DLD1 (cell line): ENCODE results near the gene PPP6R3.
"Not testable (repeated sequence)": the region's sequence is repeated elsewhere in the genome, so short reads cannot be mapped to it uniquely, and the experiment has no call there.

Experiments
- in situ Hi-C: cut with HindIII; loops from 2 replicates; pipeline ENCODE4 v1.10.0; 2017; ENCODE audit warnings: low sequenced_read_pairs

The PPP6R3 gene

GRCh38 chr11:68584991-68585524 lies 124.5 kb downstream of the PPP6R3 start:
- in situ Hi-C loops = loop anchor here (5.0 kb wide), 1 partner anchor 62 kb away; no protein-coding TSS in a partner anchor

- in situ Hi-C loops = no loop called here
These were observed 129.1 kb downstream of the PPP6R3 start for GRCh38 chr11:68589547-68590216.

DNA sequence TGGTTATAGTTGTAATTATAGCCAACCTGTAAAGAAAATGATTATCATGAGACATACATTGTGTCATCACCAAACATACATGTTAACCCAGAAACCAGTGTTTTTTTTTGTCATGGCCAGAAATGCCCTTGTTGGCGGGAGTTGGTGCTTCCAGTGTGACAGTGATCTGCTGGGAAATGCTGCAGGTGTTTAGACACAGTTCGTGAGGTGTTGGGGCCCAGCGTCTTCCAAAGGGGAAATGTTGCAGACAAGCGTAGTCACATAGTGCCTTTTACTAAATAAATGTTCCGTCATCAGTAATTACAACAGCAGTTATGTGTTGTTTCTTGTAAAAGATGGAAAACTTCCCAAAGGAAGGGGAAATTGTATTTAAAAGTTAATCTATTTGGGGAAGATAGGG lies 131.2 kb downstream of the PPP6R3 start:
- in situ Hi-C loops = no loop called here

DNA sequence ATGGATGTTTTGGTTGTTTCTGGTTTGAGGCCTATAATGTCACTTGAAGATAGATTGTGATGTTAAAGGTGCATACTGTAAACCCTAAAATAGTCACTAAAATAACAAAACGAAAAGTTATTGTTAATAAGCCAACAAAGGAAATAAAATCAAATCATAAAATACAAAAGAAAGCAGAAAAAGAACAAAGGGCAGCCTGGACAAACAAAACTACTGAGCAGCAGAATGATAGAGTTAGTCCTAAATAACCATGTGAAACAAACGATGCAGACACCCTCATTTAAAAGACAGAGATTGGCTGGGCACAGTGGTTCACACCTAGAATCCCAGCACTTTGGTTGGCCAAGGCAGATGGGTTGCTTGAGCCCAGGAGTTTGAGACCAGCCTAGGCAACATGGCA lies 132.9 kb downstream of the PPP6R3 start:
- in situ Hi-C loops = no loop called here

GRCh38 chr11:68594123-68594522 lies 133.6 kb downstream of the PPP6R3 start:
- in situ Hi-C loops = no loop called here

- in situ Hi-C loops = no loop called here
These were observed 135.7 kb downstream of the PPP6R3 start for GRCh38 chr11:68596231-68596630.

DNA sequence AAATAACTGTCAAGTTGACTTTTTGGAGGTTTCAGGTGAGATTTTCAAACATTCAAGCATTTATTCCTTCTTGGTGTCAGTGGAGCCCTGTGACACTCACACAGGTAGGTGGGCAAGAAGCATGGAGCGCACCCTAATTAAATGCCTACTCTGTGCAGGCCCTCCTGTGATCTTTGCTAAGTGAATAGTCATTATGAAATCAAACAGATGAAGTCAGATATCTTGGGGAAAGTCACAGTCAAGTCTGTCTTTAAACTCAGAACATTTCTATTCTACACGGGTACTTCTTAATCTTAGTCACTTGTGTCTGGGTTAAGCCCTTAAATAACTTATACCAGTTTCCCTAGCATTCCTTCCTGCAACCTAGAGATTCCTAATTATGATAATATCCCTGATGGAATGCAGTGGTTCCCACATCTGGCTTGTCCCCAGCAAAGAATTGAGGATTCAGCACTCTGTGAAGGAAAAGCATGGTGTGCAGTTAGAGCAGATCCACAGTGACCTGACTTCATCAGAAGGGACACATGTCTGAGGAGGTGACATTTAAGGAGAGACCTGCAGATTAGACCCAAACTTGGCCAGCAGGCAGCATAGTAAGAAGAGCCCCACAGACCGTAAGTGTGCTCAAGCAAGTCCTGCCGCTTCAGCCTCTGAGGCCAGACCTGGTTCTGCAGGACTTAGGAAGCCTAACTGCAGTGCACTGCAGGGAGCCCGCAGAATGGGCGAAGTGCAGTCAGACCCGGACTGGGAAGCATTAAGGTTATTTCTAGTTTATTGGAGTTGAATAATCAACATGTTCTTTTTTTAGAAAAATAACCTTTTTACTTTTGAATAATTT lies 138.5 kb downstream of the PPP6R3 start:
- in situ Hi-C loops = no loop called here

GRCh38 chr11:68601147-68601546 lies 140.6 kb downstream of the PPP6R3 start:
- in situ Hi-C loops = no loop called here

GRCh38 chr11:68609761-68610160 lies 149.2 kb downstream of the PPP6R3 start:
- in situ Hi-C loops = no loop called here

DNA sequence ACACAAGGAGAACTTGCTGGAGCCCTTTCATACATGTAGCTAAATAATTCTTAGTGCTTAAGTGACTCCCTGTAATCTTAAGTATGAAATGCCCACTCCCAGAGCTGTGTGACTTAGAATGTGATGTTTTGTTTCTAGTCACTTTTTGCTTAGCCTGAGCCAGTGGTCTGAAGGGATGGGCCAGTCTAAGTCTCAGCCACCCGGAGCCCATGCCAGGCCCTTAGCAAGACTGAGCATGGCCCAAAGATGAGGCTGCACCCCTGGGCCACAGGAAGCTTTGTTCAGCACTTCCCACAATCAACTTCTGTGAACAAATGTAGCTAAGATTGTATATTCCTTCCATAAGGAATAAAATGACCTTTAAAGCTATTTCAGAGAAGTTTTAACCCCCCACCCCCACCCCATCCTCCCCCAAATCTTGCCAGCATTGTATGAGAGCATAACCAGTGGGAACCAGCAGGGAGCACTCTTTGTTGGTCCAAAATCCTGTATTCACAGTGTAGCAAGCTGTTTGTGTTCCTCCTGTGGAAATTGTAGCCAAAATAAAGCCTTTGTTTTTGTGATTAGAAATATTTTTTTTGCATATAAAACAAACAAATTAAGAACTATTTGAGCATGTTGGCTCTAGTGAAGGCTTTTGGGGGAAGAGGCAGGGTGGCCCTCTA lies 150.0 kb downstream of the PPP6R3 start:
- in situ Hi-C loops = no loop called here

- in situ Hi-C loops = no loop called here
These were observed 155.1 kb downstream of the PPP6R3 start for GRCh38 chr11:68615657-68616056.

GRCh38 chr11:68617925-68618809 lies 157.6 kb downstream of the PPP6R3 start:
- in situ Hi-C loops = no loop called here

- in situ Hi-C loops = no loop called here
These were observed 161.3 kb downstream of the PPP6R3 start for GRCh38 chr11:68621826-68622225.

DNA sequence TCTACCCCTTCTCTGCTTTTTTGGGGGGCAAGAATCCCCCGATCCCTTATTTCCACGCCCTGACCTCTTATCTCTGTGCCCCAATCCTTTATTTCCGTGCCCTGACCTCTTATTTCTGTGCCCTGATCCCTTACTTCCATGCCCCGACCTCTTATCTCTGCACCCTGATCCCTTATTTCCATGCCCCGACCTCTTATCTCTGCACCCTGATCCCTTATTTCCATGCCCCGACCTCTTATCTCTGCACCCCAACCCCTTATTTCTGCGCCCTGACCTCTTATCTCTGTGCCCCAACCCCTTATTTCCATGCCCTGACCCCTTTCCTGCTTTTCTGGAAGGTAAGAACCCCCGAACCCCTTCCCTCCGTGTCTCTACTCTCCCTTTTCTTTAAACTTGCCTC lies 163.2 kb downstream of the PPP6R3 start:
- in situ Hi-C loops = not testable (repeated sequence)

DNA sequence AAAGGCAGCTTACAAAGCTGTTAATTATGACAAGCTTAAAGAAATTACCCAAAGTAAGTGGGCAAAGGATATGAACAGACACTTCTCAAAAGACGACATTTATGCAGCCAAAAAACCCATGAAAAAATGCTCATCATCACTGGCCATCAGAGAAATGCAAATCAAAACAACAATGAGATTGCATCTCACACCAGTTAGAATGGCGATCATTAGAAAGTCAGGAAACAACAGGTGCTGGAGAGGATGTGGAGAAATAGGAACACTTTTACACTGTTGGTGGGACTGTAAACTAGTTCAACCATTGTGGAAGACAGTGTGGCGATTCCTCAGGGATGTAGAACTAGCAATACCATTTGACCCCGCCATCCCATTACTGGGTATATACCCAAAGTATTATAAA lies 164.5 kb downstream of the PPP6R3 start:
- in situ Hi-C loops = not testable (repeated sequence)

DNA sequence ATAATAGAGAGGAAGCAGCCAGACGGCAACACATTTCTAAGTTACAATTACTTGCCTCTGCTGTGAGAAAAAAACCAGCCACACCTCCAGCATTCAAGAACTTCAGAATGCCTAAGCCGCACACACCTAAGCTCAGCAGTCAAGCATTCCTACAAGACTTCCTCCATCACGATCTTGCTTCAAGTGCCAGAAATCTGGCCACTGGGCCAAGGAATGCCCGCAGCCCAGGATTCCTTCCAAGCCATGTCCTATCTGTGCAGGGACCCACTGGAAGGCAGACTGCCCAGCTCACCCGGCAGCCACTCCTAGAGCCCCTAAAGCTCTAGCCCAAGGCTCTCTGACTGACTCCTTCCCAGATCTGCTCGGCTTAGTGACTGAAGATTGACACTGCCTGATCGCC lies 165.7 kb downstream of the PPP6R3 start:
- in situ Hi-C loops = not testable (repeated sequence)

- in situ Hi-C loops = not testable (repeated sequence)
These were observed 168.3 kb downstream of the PPP6R3 start for GRCh38 chr11:68628837-68629236.

- in situ Hi-C loops = not testable (repeated sequence)
These were observed 171.8 kb downstream of the PPP6R3 start for GRCh38 chr11:68632375-68632774.

- in situ Hi-C loops = no loop called here
These were observed 172.2 kb downstream of the PPP6R3 start for GRCh38 chr11:68632802-68633201.

GRCh38 chr11:68634606-68635005 lies 174.1 kb downstream of the PPP6R3 start:
- in situ Hi-C loops = not testable (repeated sequence)
